GM10248 (cell line): ENCODE measurements around the gene DNAJC5.

Experiments used
- CTCF ChIA-PET: fragments of 300-600 bp; sonication (Branson Sonifier 250); formaldehyde crosslinking; extraction: SDS; loops from one replicate; lab custom pipeline; 2021; ENCODE audit warnings: antibody characterized with exemption; lab: Yijun Ruan, JAX
- POLR2A ChIA-PET: fragments of 350-650 bp; sonication (Branson Sonifier 250); formaldehyde crosslinking; extraction: SDS; loops from one replicate; lab custom pipeline; 2020; ENCODE audit warnings: antibody characterized with exemption; lab: Yijun Ruan, JAX
- DNase-seq: peaks from one replicate; pipeline ENCODE4 v3.0.0; 2012; ENCODE audit errors: extremely low spot score
- CTCF ChIP-seq: IDR thresholded peaks from 2 replicates; pipeline ENCODE4 v1.5.1; 2012; ENCODE audit warnings: mild to moderate bottlenecking, low read depth; ENCODE audit errors: extremely low read depth, missing control alignments, control extremely low read depth

The DNAJC5 gene

GRCh38 chr20:63952769-63953168, 57.8 kb downstream of the DNAJC5 start:
- POLR2A ChIA-PET, result no interaction called here
- TF ChIP-seq CTCF, result no peak
- DNase-seq, result no peak
- CTCF ChIA-PET, result interaction anchor here (1.6 to 2.3 kb wide), 4 partner anchors 20 to 415 kb away, joined by 3 to 10 read pairs (median 6); partner anchors contain the start of genes PRPF6 and PTK6

- ChIA-PET POLR2A (interaction anchor here (1.0 kb wide), 1 partner anchor 89 kb away, joined by 3 read pairs; the partner anchor contains the start of gene TPD52L2), CTCF (interaction anchor here (1.1 to 1.6 kb wide), 2 partner anchors 19 to 72 kb away, joined by 3 read pairs; no protein-coding TSS in a partner anchor)
- no peak for DNase-seq
- no peak for TF ChIP-seq CTCF
These were observed 59.0 kb downstream of the DNAJC5 start for GRCh38 chr20:63953764-63954429.

GRCh38 chr20:63955281-63955826, 60.4 kb downstream of the DNAJC5 start:
- ChIA-PET POLR2A (no interaction called here), CTCF (interaction anchor here (0.7 to 1.1 kb wide), 2 partner anchors 74 to 102 kb away, joined by 3 to 4 read pairs; no protein-coding TSS in a partner anchor)
- peak; percentile 68 for TF ChIP-seq CTCF
- peak; percentile 68 for DNase-seq

- TF ChIP-seq CTCF, result no peak
- ChIA-PET POLR2A (no interaction called here), CTCF (interaction anchor here (0.6 to 1.6 kb wide), 4 partner anchors 24 to 418 kb away, joined by 3 to 9 read pairs (median 4); partner anchors contain the start of gene PRPF6)
- DNase-seq, result peak; percentile 92
These were observed 61.1 kb downstream of the DNAJC5 start, which contains the start of gene UCKL1 for GRCh38 chr20:63955827-63956663. TSS of gene UCKL1 (minus strand) at chr20:63956416. CDS start at chr20:63956372, 44 bp downstream.

GRCh38 chr20:63956664-63957003, 61.7 kb downstream of the DNAJC5 start:
- DNase-seq, result no peak
- TF ChIP-seq CTCF, result no peak
- CTCF ChIA-PET, result interaction anchor here (0.6 to 2.0 kb wide), 5 partner anchors 10 to 419 kb away, joined by 3 to 9 read pairs (median 4); partner anchors contain the start of gene PRPF6
- POLR2A ChIA-PET, result no interaction called here
